SK-N-SH (cell line): Measurements from ENCODE around the gene CALU. TPM values are rescaled to one million over a fixed set of nuclear protein-coding genes. Genes with fewer than 3 reads are reported as not detected.

Source experiments
- CTCF ChIA-PET: fragments of 300-600, 350-600 bp; formaldehyde crosslinking; extraction: SDS; loops from one replicate; lab custom pipeline; 2021; lab: Yijun Ruan, JAX
- POLR2A ChIA-PET: fragments of 350-600 bp; sonication (Branson Sonifier 250); formaldehyde crosslinking; extraction: SDS; loops from one replicate; lab custom pipeline; 2020; ENCODE audit warnings: antibody characterized with exemption, inconsistent platforms; lab: Yijun Ruan, JAX
- DNase-seq: peaks from one replicate; pipeline ENCODE4 v3.0.0; 2012
- H2AFZ ChIP-seq: fragments of 200-600 bp; sonication (generic); 2 replicates; pipeline ENCODE4 v1.8.1; 2016; ENCODE audit warnings: antibody characterized with exemption, mild to moderate bottlenecking, low read depth
- H3F3A ChIP-seq: fragments of 200-600 bp; sonication (generic); replicated peaks from 2 replicates; pipeline ENCODE3; 2016; ENCODE audit warnings: antibody characterized with exemption, mild to moderate bottlenecking; ENCODE audit not compliant: insufficient read depth
- H3K27ac ChIP-seq, 2 experiments: fragments of 200-500 bp in 1 of 2; fragments of 200-600 bp in 1 of 2; sonication (Bioruptor generic) in 1 of 2; sonication (generic), shearing (Covaris generic) in 1 of 2; 2 replicates each; pipeline versions ENCODE4 v1.5.1 to v1.6.1; 2014 to 2016; ENCODE audit warnings: low read depth in 2 of 2, inconsistent platforms in 1 of 2, low read length in 1 of 2, mild to moderate bottlenecking in 1 of 2, mixed read lengths in 1 of 2
- H3K27me3 ChIP-seq: fragments of 200-600 bp; sonication (generic), shearing (Covaris generic); 2 replicates; pipeline ENCODE4 v1.6.1; 2016; ENCODE audit warnings: mixed run types; ENCODE audit not compliant: insufficient read depth
- H3K36me3 ChIP-seq, 2 experiments: fragments of 200-500 bp in 1 of 2; fragments of 200-600 bp in 1 of 2; sonication (Bioruptor generic) in 1 of 2; sonication (generic) in 1 of 2; replicated peaks in 1 of 2; 2 replicates each; pipeline versions ENCODE3 to v1.5.1; 2014 to 2016; ENCODE audit warnings: low read length in 1 of 2, mild to moderate bottlenecking in 1 of 2; ENCODE audit not compliant: insufficient read depth in 2 of 2, control insufficient read depth in 1 of 2
- H3K4me1 ChIP-seq, 2 experiments: fragments of 200-500 bp in 1 of 2; fragments of 200-600 bp in 1 of 2; sonication (Bioruptor generic) in 1 of 2; sonication (generic), shearing (Covaris generic) in 1 of 2; 2 replicates each; pipeline versions ENCODE4 v1.5.1 to v1.6.1; 2014 to 2016; ENCODE audit warnings: low read depth in 1 of 2, low read length in 1 of 2, mixed run types in 1 of 2; ENCODE audit not compliant: insufficient read depth in 2 of 2, control insufficient read depth in 1 of 2
- H3K4me2 ChIP-seq: fragments of 200-600 bp; sonication (generic), shearing (Covaris generic); 2 replicates; pipeline ENCODE4 v1.6.1; 2017; ENCODE audit warnings: mixed run types
- H3K4me3 ChIP-seq, 2 experiments: fragments of 200-500 bp in 1 of 2; fragments of 200-600 bp in 1 of 2; sonication (Bioruptor generic) in 1 of 2; sonication (generic), shearing (Covaris generic) in 1 of 2; 2 replicates each; pipeline versions ENCODE4 v1.5.1 to v1.8.1; 2014 to 2016; ENCODE audit warnings: low read depth in 2 of 2, inconsistent platforms in 1 of 2, low read length in 1 of 2, mild to moderate bottlenecking in 1 of 2, mixed read lengths in 1 of 2, moderate library complexity in 1 of 2
- H3K79me2 ChIP-seq: fragments of 200-600 bp; sonication (generic); 2 replicates; pipeline ENCODE4 v1.8.1; 2017; ENCODE audit warnings: mild to moderate bottlenecking; ENCODE audit not compliant: insufficient read depth
- H3K9ac ChIP-seq: fragments of 200-600 bp; sonication (generic); 2 replicates; pipeline ENCODE4 v1.6.1; 2017; ENCODE audit warnings: mixed run types
- H3K9me2 ChIP-seq: fragments of 200-600 bp; sonication (generic); 2 replicates; pipeline ENCODE4 v1.6.1; 2017; ENCODE audit warnings: mixed run types
- H3K9me3 ChIP-seq: fragments of 200-600 bp; sonication (generic); 2 replicates; pipeline ENCODE4 v1.6.1; 2017; ENCODE audit warnings: mixed run types, mild to moderate bottlenecking, moderate library complexity
- H4K20me1 ChIP-seq: fragments of 200-600 bp; sonication (generic); 2 replicates; pipeline ENCODE4 v1.6.1; 2017; ENCODE audit warnings: mild to moderate bottlenecking, mixed run types; ENCODE audit not compliant: insufficient read depth
- CHD2 ChIP-seq: fragments of 150-350 bp; IDR thresholded peaks from 2 replicates; pipeline ENCODE4 v1.6.1; 2018; ENCODE audit warnings: low read length; ENCODE audit not compliant: partially characterized antibody
- CTCF ChIP-seq: fragments of 200-600 bp; sonication (generic); IDR thresholded peaks from 2 replicates; pipeline ENCODE4 v1.6.1; 2017; ENCODE audit warnings: antibody characterized with exemption, mild to moderate bottlenecking, moderate library complexity
- ELF1 ChIP-seq: IDR thresholded peaks from 2 replicates; pipeline ENCODE4 v1.4.0; 2012
- EP300 ChIP-seq, 2 experiments: IDR thresholded peaks; 2 replicates each; pipeline versions ENCODE4 v1.4.0 to v1.6.1; 2012; ENCODE audit warnings: borderline replicate concordance in 1 of 2, low read depth in 1 of 2, low read length in 1 of 2
- FOSL2 ChIP-seq: IDR thresholded peaks from 2 replicates; pipeline ENCODE4 v1.4.0; 2012; ENCODE audit warnings: low read depth, mild to moderate bottlenecking, moderate library complexity, borderline replicate concordance
- FOXM1 ChIP-seq: IDR thresholded peaks from 2 replicates; pipeline ENCODE4 v1.4.0; 2012; ENCODE audit warnings: low read depth, mild to moderate bottlenecking
- GATA2 ChIP-seq: sonication (generic); formaldehyde crosslinking; IDR thresholded peaks from 2 replicates; pipeline ENCODE4 v1.5.0; 2020; ENCODE audit warnings: mild to moderate bottlenecking, missing genetic modification reagents
- IRF3 ChIP-seq: fragments of 150-350 bp; IDR thresholded peaks from 2 replicates; pipeline ENCODE4 v1.6.1; 2016; ENCODE audit warnings: mild to moderate bottlenecking, low read depth, low read length
- MAX ChIP-seq: IDR thresholded peaks from 2 replicates; pipeline ENCODE4 v1.4.0; 2012; ENCODE audit warnings: low read depth
- RAD21 ChIP-seq: IDR thresholded peaks from 2 replicates; pipeline ENCODE4 v1.6.1; 2012; ENCODE audit warnings: mild to moderate bottlenecking, low read length
- SIN3A ChIP-seq: IDR thresholded peaks from 2 replicates; pipeline ENCODE4 v1.6.1; 2012; ENCODE audit warnings: low read depth, mild to moderate bottlenecking, low read length, moderate library complexity, borderline replicate concordance
- SMC3 ChIP-seq: IDR thresholded peaks from 2 replicates; pipeline ENCODE4 v1.6.1; 2012; ENCODE audit warnings: low read depth, low read length, improper control_type of control experiment
- TAF1 ChIP-seq: IDR thresholded peaks from 2 replicates; pipeline ENCODE4 v1.6.1; 2012; ENCODE audit warnings: low read depth, mild to moderate bottlenecking, low read length, moderate library complexity, borderline replicate concordance
- WGBS: methylation state at CpG from one replicate; pipeline ENCODE4 v1.1.6; 2017; ENCODE audit warnings: low lambda C conversion rate; 5-methylcytosine and 5-hydroxymethylcytosine counted together
- polyA plus RNA-seq, 3 experiments: library from polyadenylated mRNA; depleted of rRNA; stranded (reverse); fragments of >200 nt; gene quantifications; 2 replicates each; pipeline ENCODE4 v1.2.3, GENCODE V29; 2012

The CALU gene
- polyA plus RNA-seq, 1 of the 3 experiments (the other 2 are of a cell fraction) = 195 TPM

- no peaks in the 10 kb centered on the region for H4K20me1 ChIP-seq
- H3F3A ChIP-seq = no peaks in the 10 kb centered on the region
- ChIA-PET POLR2A (interaction anchor here (0.5 to 0.6 kb wide), 2 partner anchors 246 to 251 kb away, joined by 4 to 5 read pairs; no protein-coding TSS in a partner anchor), CTCF (interaction anchor here (0.6 to 2.5 kb wide), 18 partner anchors 10 to 395 kb away, joined by 3 to 15 read pairs (median 4); partner anchors contain the start of gene GARIN1A)
- no peaks in the 10 kb centered on the region for H3K36me3 ChIP-seq
- no peak overlapping the region for H3K27ac ChIP-seq
- no peaks in the 10 kb centered on the region for H3K9me3 ChIP-seq
- no peaks in the 10 kb centered on the region; a peak in 1 of 4 replicates for H3K4me1 ChIP-seq
- H3K4me3 ChIP-seq = peak overlapping the region; percentile 54 to 60
- H3K27me3 ChIP-seq = peaks cover 6% of the 10 kb centered on the region; the same call in 1 of the 2 replicates
- peak; percentile 89 for DNase-seq
- peak overlapping the region; percentile 51 for H3K9ac ChIP-seq
- H3K9me2 ChIP-seq = no peaks in the 10 kb centered on the region
- TF ChIP-seq FOXM1 (no peak), CHD2 (peak; percentile 30), RAD21 (peak; percentile 32; the same call in 1 of the 2 replicates), SMC3 (0 out of 2 replicates have a peak, but pooled peaks have one; percentile 9), GATA2 (CRISPR knock-in tag) (peak; percentile 43; the same call in 1 of the 2 replicates), IRF3 (no peak), CTCF (peak; percentile 54), ELF1 (no peak; the same call in 1 of the 2 replicates), MAX (peak; percentile 60; the same call in 1 of the 2 replicates), EP300 (IDR thresholded peaks at IDR 0.05; ENCODE audit: borderline replicate concordance in 1 of 2, low read depth in 1 of 2, low read length in 1 of 2) (no peak), SIN3A (peak; percentile 42; the same call in 1 of the 2 replicates), TAF1 (0 out of 2 replicates have a peak, but pooled peaks have one; percentile 10), FOSL2 (no peak)
- H3K79me2 ChIP-seq = no peaks in the 10 kb centered on the region
- H2AFZ ChIP-seq = peak overlapping the region; percentile 90
- H3K4me2 ChIP-seq = peak overlapping the region; percentile 80
- 6% methylated on average over 26 of the region's 37 CpGs for WGBS
These were observed 41.8 kb upstream of the CALU start for GRCh38 chr7:128697302-128697905.
